Measurements from ENCODE around the gene TMEM45A. TPM values are rescaled to one million over a fixed set of nuclear protein-coding genes. Genes with fewer than 3 reads are reported as not detected.

TMEM45A gene
- total RNA-seq, 2 donors from 2014 or later, result 5.8 to 7.8 TPM

- no peaks in the 10 kb centered on the region for H3K36me3 ChIP-seq (ENCODE audit: control insufficient read depth, insufficient read depth, low read length)
- no peak overlapping the region for H3K27ac Mint-ChIP-seq
- no peaks in the 10 kb centered on the region for H3K4me1 Mint-ChIP-seq
- no peak for TF ChIP-seq CTCF (conservative IDR thresholded peaks at IDR 0.05)
- no peak overlapping the region for H3K4me3 Mint-ChIP-seq
- H3K4me3 ChIP-seq (ENCODE audit: low read length), result no peak overlapping the region
- no peak overlapping the region for H3K27ac ChIP-seq (ENCODE audit: low read depth, low read length)
- no peaks in the 10 kb centered on the region for H3K9me3 ChIP-seq (ENCODE audit: control insufficient read depth, low read length)
- WGBS, 2 experiments (ENCODE audit: insufficient coverage in 1 of 2, insufficient read length in 1 of 2), result 86 to 88% methylated on average over 1 to 3 of the region's 3 CpGs
- H3K36me3 Mint-ChIP-seq (ENCODE audit: low read depth), result no peaks in the 10 kb centered on the region
- H3K4me1 ChIP-seq (ENCODE audit: control insufficient read depth, insufficient read depth, low read length), result no peaks in the 10 kb centered on the region
- no peaks in the 10 kb centered on the region for H3K27me3 Mint-ChIP-seq (ENCODE audit: insufficient read depth)
- no peak for DNase-seq
- H3K9ac ChIP-seq (ENCODE audit: extremely low read depth, low read length, poor library complexity, severe bottlenecking), result no peak overlapping the region
- peaks cover 7% of the 10 kb centered on the region for H3K9me3 Mint-ChIP-seq
- no peaks in the 10 kb centered on the region for H3K27me3 ChIP-seq (ENCODE audit: control insufficient read depth, insufficient read depth, low read length, poor library complexity, severe bottlenecking)
Measured at GRCh38 chr3:100546020-100546744, 53.8 kb downstream of the TMEM45A start.

- 90 to 94% methylated on average over 2 of the region's 2 CpGs for WGBS, 2 experiments (ENCODE audit: insufficient coverage in 1 of 2, insufficient read length in 1 of 2)
- Mint-ChIP-seq H3K27me3 (ENCODE audit: insufficient read depth) (no peaks in the 10 kb centered on the region), H3K4me1 (no peaks in the 10 kb centered on the region), H3K4me3 (no peak overlapping the region), H3K36me3 (ENCODE audit: low read depth) (no peaks in the 10 kb centered on the region), H3K9me3 (peaks cover 3% of the 10 kb centered on the region), H3K27ac (no peak overlapping the region)
- Histone ChIP-seq H3K27me3 (ENCODE audit: control insufficient read depth, insufficient read depth, low read length, poor library complexity, severe bottlenecking) (no peaks in the 10 kb centered on the region), H3K9ac (ENCODE audit: extremely low read depth, low read length, poor library complexity, severe bottlenecking) (no peak overlapping the region), H3K4me3 (ENCODE audit: low read length) (no peak overlapping the region), H3K9me3 (ENCODE audit: control insufficient read depth, low read length) (no peaks in the 10 kb centered on the region), H3K36me3 (ENCODE audit: control insufficient read depth, insufficient read depth, low read length) (no peaks in the 10 kb centered on the region), H3K4me1 (ENCODE audit: control insufficient read depth, insufficient read depth, low read length) (no peaks in the 10 kb centered on the region), H3K27ac (ENCODE audit: low read depth, low read length) (no peak overlapping the region)
- no peak for DNase-seq
- TF ChIP-seq CTCF (conservative IDR thresholded peaks at IDR 0.05), result no peak
Measured at GRCh38 chr3:100548053-100548452, 55.6 kb downstream of the TMEM45A start.

GRCh38 chr3:100553618-100554372 is 61.4 kb downstream of the TMEM45A start:
- Histone ChIP-seq H3K36me3 (ENCODE audit: control insufficient read depth, insufficient read depth, low read length) (no peaks in the 10 kb centered on the region), H3K4me3 (ENCODE audit: low read length) (no peak overlapping the region), H3K9me3 (ENCODE audit: control insufficient read depth, low read length) (no peaks in the 10 kb centered on the region), H3K4me1 (ENCODE audit: control insufficient read depth, insufficient read depth, low read length) (peaks cover 6% of the 10 kb centered on the region), H3K27me3 (ENCODE audit: control insufficient read depth, insufficient read depth, low read length, poor library complexity, severe bottlenecking) (no peaks in the 10 kb centered on the region), H3K9ac (ENCODE audit: extremely low read depth, low read length, poor library complexity, severe bottlenecking) (no peak overlapping the region), H3K27ac (ENCODE audit: low read depth, low read length) (no peak overlapping the region)
- Mint-ChIP-seq H3K36me3 (ENCODE audit: low read depth) (no peaks in the 10 kb centered on the region), H3K27me3 (ENCODE audit: insufficient read depth) (no peaks in the 10 kb centered on the region), H3K4me1 (peaks cover 14% of the 10 kb centered on the region), H3K27ac (no peak overlapping the region), H3K4me3 (no peak overlapping the region), H3K9me3 (peaks cover 3% of the 10 kb centered on the region)
- no peak for TF ChIP-seq CTCF (conservative IDR thresholded peaks at IDR 0.05)
- WGBS, 2 experiments (ENCODE audit: insufficient coverage in 1 of 2, insufficient read length in 1 of 2), result 86% methylated on average over 2 of the region's 3 CpGs; no CpG with 5 or more reads in 1 of the 2 experiments
- no peak for DNase-seq

All from endodermal cell (in vitro differentiated cells).